HT-29 (cell line): ENCODE data around the gene ACTRT2. TPM values are rescaled to one million over a fixed set of nuclear protein-coding genes. Genes with fewer than 3 reads are reported as not detected.

Source experiments
- DNase-seq: peaks from one replicate; pipeline ENCODE4 v3.0.0-alpha.2; 2015; ENCODE audit warnings: low spot score
- total RNA-seq: library from RNA; depleted of rRNA; stranded (reverse); fragments of >200 nt; shearing (Covaris generic); gene quantifications from 2 replicates; pipeline ENCODE4 v1.2.3, GENCODE V29; 2014; rRNA removed

Gene ACTRT2
- total RNA-seq: not detected in 2 replicates

GRCh38 chr1:3021233-3021671, at the start of gene ACTRT2:
TSS of gene ACTRT2 (plus strand) at chr1:3021467. CDS start at chr1:3021687, 220 bp downstream.
- DNase-seq: no peak

GRCh38 chr1:2971609-2972008, 49.7 kb upstream of the ACTRT2 start:
- DNase-seq: no peak

- DNase-seq: no peak
Observed at GRCh38 chr1:2972011-2972878, 49.0 kb upstream of the ACTRT2 start.

GRCh38 chr1:2972879-2973575, 48.2 kb upstream of the ACTRT2 start:
- DNase-seq: no peak

GRCh38 chr1:2973601-2974593, 47.4 kb upstream of the ACTRT2 start:
- DNase-seq: no peak

- no peak for DNase-seq
Observed at GRCh38 chr1:2974701-2975301, 46.5 kb upstream of the ACTRT2 start.

GRCh38 chr1:2975466-2976179, 45.6 kb upstream of the ACTRT2 start:
- no peak for DNase-seq

GRCh38 chr1:2976180-2976562, 45.1 kb upstream of the ACTRT2 start:
- no peak for DNase-seq

GRCh38 chr1:2977886-2978611, 43.2 kb upstream of the ACTRT2 start:
- no peak for DNase-seq

GRCh38 chr1:2978691-2979190, 42.5 kb upstream of the ACTRT2 start:
- no peak for DNase-seq

GRCh38 chr1:2979191-2980072, 41.8 kb upstream of the ACTRT2 start:
- DNase-seq: no peak

GRCh38 chr1:2980073-2980791, 41.0 kb upstream of the ACTRT2 start:
- DNase-seq: no peak

- no peak for DNase-seq
Observed at GRCh38 chr1:2980849-2981248, 40.4 kb upstream of the ACTRT2 start.

GRCh38 chr1:2981388-2981787, 39.9 kb upstream of the ACTRT2 start:
- no peak for DNase-seq

GRCh38 chr1:2981981-2982614, 39.2 kb upstream of the ACTRT2 start:
- DNase-seq: no peak

- DNase-seq: no peak
Observed at GRCh38 chr1:2982615-2983318, 38.5 kb upstream of the ACTRT2 start.

GRCh38 chr1:2983319-2983705, 38.0 kb upstream of the ACTRT2 start:
- DNase-seq: no peak
